ENCODE results near the gene PRKACB. TPM values are rescaled to one million over a fixed set of nuclear protein-coding genes. Genes with fewer than 3 reads are reported as not detected.

The PRKACB gene
- total RNA-seq, 3 donors from 2014 or later (not counting 1 experiment from before 2014, with no cell fraction given), result 111 to 148 (median 140) TPM

DNA sequence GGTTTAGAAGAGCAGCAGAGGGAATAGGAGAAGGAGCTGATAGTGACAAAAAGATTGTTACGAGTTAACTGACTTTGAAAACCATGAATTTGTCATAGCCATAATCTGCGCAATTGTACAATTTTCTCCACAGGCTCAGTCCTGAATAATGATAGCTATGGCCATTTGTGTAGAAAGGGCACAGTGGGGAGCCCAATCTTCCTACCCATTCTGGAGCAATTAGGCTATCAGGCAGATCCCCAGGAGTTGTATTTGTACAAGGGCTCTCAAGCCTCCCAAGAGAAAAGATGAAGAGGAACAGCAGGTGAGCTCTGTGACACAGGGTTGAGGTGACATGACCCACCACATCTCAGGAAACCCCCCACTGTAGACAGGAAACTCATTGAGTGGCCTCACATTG lies 115.3 kb downstream of the PRKACB start:
- Mint-ChIP-seq H3K27ac (no peak overlapping the region), H3K36me3 (no peaks in the 10 kb centered on the region), H3K4me1 (no peaks in the 10 kb centered on the region), H3K9me3 (no peaks in the 10 kb centered on the region), H3K27me3 (ENCODE audit: low read depth in 2 of 2) (peaks cover 0 to 3% of the 10 kb centered on the region in 2 donors), H3K4me3 (no peak overlapping the region)
- no peak for DNase-seq
- H3K36me3 ChIP-seq (ENCODE audit: control insufficient read depth, insufficient read depth, low read length), result no peaks in the 10 kb centered on the region
- TF ChIP-seq, protein P1, sequence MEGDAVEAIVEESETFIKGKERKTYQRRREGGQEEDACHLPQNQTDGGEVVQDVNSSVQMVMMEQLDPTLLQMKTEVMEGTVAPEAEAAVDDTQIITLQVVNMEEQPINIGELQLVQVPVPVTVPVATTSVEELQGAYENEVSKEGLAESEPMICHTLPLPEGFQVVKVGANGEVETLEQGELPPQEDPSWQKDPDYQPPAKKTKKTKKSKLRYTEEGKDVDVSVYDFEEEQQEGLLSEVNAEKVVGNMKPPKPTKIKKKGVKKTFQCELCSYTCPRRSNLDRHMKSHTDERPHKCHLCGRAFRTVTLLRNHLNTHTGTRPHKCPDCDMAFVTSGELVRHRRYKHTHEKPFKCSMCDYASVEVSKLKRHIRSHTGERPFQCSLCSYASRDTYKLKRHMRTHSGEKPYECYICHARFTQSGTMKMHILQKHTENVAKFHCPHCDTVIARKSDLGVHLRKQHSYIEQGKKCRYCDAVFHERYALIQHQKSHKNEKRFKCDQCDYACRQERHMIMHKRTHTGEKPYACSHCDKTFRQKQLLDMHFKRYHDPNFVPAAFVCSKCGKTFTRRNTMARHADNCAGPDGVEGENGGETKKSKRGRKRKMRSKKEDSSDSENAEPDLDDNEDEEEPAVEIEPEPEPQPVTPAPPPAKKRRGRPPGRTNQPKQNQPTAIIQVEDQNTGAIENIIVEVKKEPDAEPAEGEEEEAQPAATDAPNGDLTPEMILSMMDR (IDR thresholded peaks at IDR 0.05), result no peak
- 100% methylated on average over 2 of the region's 2 CpGs for WGBS (ENCODE audit: insufficient coverage)
- no peaks in the 10 kb centered on the region for H3K4me1 ChIP-seq (ENCODE audit: control insufficient read depth, insufficient read depth, low read length)
- H3K27me3 ChIP-seq (ENCODE audit: control insufficient read depth, insufficient read depth, low read length), result no peaks in the 10 kb centered on the region
- H3K9me3 ChIP-seq (ENCODE audit: control insufficient read depth, insufficient read depth, low read length), result no peaks in the 10 kb centered on the region
- ATAC-seq, result no peak
- intact Hi-C loops (cut with micrococcal nuclease), result no loop called here
- H3K27ac ChIP-seq (ENCODE audit: low read length), result no peak overlapping the region
- H3K4me3 ChIP-seq (ENCODE audit: low read length), result no peak overlapping the region

DNA sequence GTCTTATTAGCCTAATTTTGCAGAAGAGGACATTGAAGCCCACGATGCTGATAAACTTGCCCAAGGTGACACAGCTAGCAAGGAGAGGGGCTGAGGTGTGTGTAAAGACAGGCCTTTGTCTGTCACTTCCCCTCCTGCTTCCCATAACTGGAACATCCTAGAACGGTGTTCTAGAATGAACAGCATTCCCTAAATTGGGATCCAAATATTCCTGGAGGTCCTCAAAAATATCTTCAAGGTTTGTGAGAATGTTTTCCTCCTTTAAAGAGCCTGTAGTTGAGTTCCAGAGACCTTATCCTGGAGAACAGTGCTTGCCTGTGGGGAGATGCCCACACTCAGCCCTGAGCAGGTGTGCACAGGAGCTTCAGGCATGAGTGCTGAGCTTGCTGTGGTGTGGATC lies 115.9 kb downstream of the PRKACB start:
- Mint-ChIP-seq H3K4me3 (no peak overlapping the region), H3K27me3 (ENCODE audit: low read depth in 2 of 2) (peaks cover 0 to 3% of the 10 kb centered on the region in 2 donors), H3K4me1 (no peaks in the 10 kb centered on the region), H3K27ac (no peak overlapping the region), H3K36me3 (no peaks in the 10 kb centered on the region), H3K9me3 (no peaks in the 10 kb centered on the region)
- Histone ChIP-seq H3K4me1 (ENCODE audit: control insufficient read depth, insufficient read depth, low read length) (no peaks in the 10 kb centered on the region), H3K27ac (ENCODE audit: low read length) (no peak overlapping the region), H3K27me3 (ENCODE audit: control insufficient read depth, insufficient read depth, low read length) (no peaks in the 10 kb centered on the region), H3K4me3 (ENCODE audit: low read length) (no peak overlapping the region), H3K36me3 (ENCODE audit: control insufficient read depth, insufficient read depth, low read length) (no peaks in the 10 kb centered on the region), H3K9me3 (ENCODE audit: control insufficient read depth, insufficient read depth, low read length) (no peaks in the 10 kb centered on the region)
- no peak for ATAC-seq
- intact Hi-C loops (cut with micrococcal nuclease), result no loop called here
- 81% methylated on average over 2 of the region's 2 CpGs for WGBS (ENCODE audit: insufficient coverage)
- DNase-seq, result no peak
- TF ChIP-seq, protein P1 (IDR thresholded peaks at IDR 0.05), result no peak

- H3K27me3 Mint-ChIP-seq (ENCODE audit: low read depth in 2 of 2), result peaks cover 0 to 3% of the 10 kb centered on the region in 2 donors
- H3K27ac ChIP-seq (ENCODE audit: low read length), result no peak overlapping the region
Observed at GRCh38 chr1:84260852-84261518, 116.9 kb downstream of the PRKACB start.

More at GRCh38 chr1:84260852-84261518, 116.9 kb downstream of the PRKACB start:
- ATAC-seq, result no peak
- Histone ChIP-seq H3K27me3 (ENCODE audit: control insufficient read depth, insufficient read depth, low read length) (no peaks in the 10 kb centered on the region), H3K9me3 (ENCODE audit: control insufficient read depth, insufficient read depth, low read length) (no peaks in the 10 kb centered on the region), H3K36me3 (ENCODE audit: control insufficient read depth, insufficient read depth, low read length) (no peaks in the 10 kb centered on the region), H3K4me1 (ENCODE audit: control insufficient read depth, insufficient read depth, low read length) (no peaks in the 10 kb centered on the region), H3K4me3 (ENCODE audit: low read length) (no peak overlapping the region)
- intact Hi-C loops (cut with micrococcal nuclease), result no loop called here
- no CpG with 5 or more reads among the region's 3 CpGs for WGBS (ENCODE audit: insufficient coverage)
- TF ChIP-seq, protein P1 (IDR thresholded peaks at IDR 0.05), result no peak
- no peak for DNase-seq
- no peak overlapping the region for H3K27ac Mint-ChIP-seq
- H3K4me3 Mint-ChIP-seq, result no peak overlapping the region
- no peaks in the 10 kb centered on the region for H3K36me3 Mint-ChIP-seq
- H3K4me1 Mint-ChIP-seq, result no peaks in the 10 kb centered on the region
- H3K9me3 Mint-ChIP-seq, result no peaks in the 10 kb centered on the region
